NCI-H2196 treated with DMSO at 0.1 percent for 48 hours (cell line): ENCODE data around the gene DCST1.

Experiments used
- DNase-seq: peaks from one replicate; lab custom pipeline; 2025; ENCODE audit not compliant: unreplicated experiment; lab: John Stamatoyannopoulos, UW

Gene DCST1

GRCh38 chr1:155000726-155001424 is 32.7 kb upstream of the DCST1 start:
- DNase-seq: peak; percentile 90

GRCh38 chr1:155001425-155001674 is 32.3 kb upstream of the DCST1 start:
- DNase-seq: no peak

GRCh38 chr1:155001675-155002463 is 31.8 kb upstream of the DCST1 start:
- DNase-seq: peak; percentile 99

- DNase-seq: no peak
Observed at GRCh38 chr1:155002464-155003226, 31.0 kb upstream of the DCST1 start, which contains the start of gene ZBTB7B. Gene ZBTB7B (plus strand): TSS chr1:155002802. CDS start chr1:155014661, 11,859 bp downstream.

- no peak for DNase-seq
Observed at GRCh38 chr1:155003227-155003765, 30.3 kb upstream of the DCST1 start.

GRCh38 chr1:155003766-155004351 is 29.8 kb upstream of the DCST1 start:
- peak; percentile 34 for DNase-seq

- DNase-seq: no peak
Observed at GRCh38 chr1:155004352-155005075, 29.1 kb upstream of the DCST1 start.

- DNase-seq: no peak
Observed at GRCh38 chr1:155005076-155006011, 28.3 kb upstream of the DCST1 start.

- DNase-seq: no peak
Observed at GRCh38 chr1:155006601-155007101, 27.0 kb upstream of the DCST1 start.

GRCh38 chr1:155007251-155007828 is 26.3 kb upstream of the DCST1 start:
- DNase-seq: no peak

GRCh38 chr1:155008015-155008941 is 25.3 kb upstream of the DCST1 start:
- DNase-seq: no peak

- DNase-seq: no peak
Observed at GRCh38 chr1:155009221-155009711, 24.4 kb upstream of the DCST1 start.

- DNase-seq: no peak
Observed at GRCh38 chr1:155009742-155010141, 23.9 kb upstream of the DCST1 start.

- no peak for DNase-seq
Observed at GRCh38 chr1:155010211-155010918, 23.3 kb upstream of the DCST1 start.

GRCh38 chr1:155011004-155011416 is 22.6 kb upstream of the DCST1 start:
- DNase-seq: no peak

- DNase-seq: no peak
Observed at GRCh38 chr1:155011437-155012025, 22.1 kb upstream of the DCST1 start.
